ENCODE data around the gene USP24.

Gene USP24

DNA sequence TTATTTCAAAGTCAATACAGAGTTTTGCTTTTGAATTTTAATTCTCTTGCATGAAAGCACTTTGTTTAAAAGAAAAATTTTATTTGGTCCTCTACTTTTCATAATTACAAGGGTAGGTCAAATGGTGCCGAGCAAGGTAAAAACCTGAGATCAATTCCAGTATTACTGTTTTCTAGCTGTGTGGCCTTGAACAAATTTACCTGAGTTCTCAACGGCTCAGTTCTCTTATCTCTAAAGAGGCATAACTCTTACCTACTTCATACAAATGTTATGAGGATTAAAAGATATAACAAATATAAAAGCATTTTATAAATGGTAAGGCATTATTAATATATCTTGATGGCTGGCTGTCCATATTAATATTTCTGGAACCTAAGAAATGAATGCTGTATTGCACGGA, 42.5 kb downstream of the USP24 start:
- H3K4me3 ChIP-seq (ENCODE audit: low read depth, low read length): no peak overlapping the region
- no peak for DNase-seq (ENCODE audit: low read depth)
- TF ChIP-seq, protein P1, sequence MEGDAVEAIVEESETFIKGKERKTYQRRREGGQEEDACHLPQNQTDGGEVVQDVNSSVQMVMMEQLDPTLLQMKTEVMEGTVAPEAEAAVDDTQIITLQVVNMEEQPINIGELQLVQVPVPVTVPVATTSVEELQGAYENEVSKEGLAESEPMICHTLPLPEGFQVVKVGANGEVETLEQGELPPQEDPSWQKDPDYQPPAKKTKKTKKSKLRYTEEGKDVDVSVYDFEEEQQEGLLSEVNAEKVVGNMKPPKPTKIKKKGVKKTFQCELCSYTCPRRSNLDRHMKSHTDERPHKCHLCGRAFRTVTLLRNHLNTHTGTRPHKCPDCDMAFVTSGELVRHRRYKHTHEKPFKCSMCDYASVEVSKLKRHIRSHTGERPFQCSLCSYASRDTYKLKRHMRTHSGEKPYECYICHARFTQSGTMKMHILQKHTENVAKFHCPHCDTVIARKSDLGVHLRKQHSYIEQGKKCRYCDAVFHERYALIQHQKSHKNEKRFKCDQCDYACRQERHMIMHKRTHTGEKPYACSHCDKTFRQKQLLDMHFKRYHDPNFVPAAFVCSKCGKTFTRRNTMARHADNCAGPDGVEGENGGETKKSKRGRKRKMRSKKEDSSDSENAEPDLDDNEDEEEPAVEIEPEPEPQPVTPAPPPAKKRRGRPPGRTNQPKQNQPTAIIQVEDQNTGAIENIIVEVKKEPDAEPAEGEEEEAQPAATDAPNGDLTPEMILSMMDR (conservative IDR thresholded peaks at IDR 0.05; ENCODE audit: low read depth, low read length): no peak

DNA sequence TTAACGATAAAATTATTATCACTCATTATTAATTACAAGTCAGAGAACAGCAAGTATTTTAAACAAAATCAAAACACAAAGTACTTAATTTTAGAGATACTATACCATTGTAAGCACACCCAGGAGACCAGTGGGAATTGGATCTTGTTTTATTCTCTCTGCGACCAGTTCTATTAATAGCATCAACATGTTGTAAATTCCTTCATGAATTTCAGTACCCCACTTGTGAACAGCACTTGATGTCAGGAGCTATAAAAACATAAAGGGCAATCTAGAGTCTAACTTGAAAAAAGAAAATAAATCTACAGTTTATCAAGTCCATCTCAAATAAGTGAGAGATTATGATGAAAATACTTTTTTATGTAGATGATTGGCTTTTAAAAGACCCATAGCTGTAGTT, 42.9 kb downstream of the USP24 start:
- H3K4me3 ChIP-seq (ENCODE audit: low read depth, low read length): no peak overlapping the region
- DNase-seq (ENCODE audit: low read depth): no peak
- TF ChIP-seq, protein P1 (conservative IDR thresholded peaks at IDR 0.05; ENCODE audit: low read depth, low read length): no peak

DNA sequence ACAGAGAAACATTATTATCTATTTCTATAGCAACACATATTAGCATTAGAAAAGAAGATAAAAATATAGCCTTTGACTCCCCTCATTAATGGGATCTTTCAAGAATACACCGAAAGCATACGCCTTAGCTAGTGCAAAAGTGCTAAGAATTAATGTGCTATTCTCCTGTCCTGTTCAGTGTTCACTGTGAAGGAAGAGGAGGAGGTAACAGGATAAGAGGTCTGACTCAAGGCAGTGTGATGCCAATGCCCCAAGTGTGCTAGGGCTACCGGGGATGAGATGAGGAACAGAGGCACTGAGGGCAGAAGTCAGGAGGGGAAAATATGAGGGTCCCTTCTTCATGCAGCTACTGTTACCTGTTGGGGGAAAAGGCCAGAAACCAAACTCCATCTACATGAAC, 43.5 kb downstream of the USP24 start:
- TF ChIP-seq, protein P1 (conservative IDR thresholded peaks at IDR 0.05; ENCODE audit: low read depth, low read length): no peak

DNA sequence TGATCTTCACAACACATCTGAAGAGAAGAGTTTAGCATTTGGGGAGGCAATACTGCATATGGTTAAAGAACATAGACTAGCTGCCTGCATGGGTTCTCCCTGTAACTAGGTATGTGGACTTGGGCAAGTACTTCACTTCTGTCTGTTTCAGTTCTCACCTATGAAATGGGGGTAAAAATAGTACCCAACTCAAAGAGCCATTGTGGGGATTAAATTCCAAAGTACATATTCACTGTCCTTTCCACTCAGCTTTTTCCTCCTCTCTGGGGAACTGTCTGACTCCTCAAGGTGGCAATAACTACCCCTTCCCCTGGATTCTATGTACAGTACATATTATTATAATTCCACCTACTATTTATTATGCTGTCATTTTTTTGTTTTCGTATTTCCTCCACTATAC, 44.7 kb downstream of the USP24 start:
- H3K4me3 ChIP-seq (ENCODE audit: low read depth, low read length): no peak overlapping the region
- TF ChIP-seq, protein P1 (conservative IDR thresholded peaks at IDR 0.05; ENCODE audit: low read depth, low read length): no peak
- DNase-seq (ENCODE audit: low read depth): no peak

More for the DNA sequence above, 43.5 kb downstream of the USP24 start:
- no peak for DNase-seq (ENCODE audit: low read depth)
- no peak overlapping the region for H3K4me3 ChIP-seq (ENCODE audit: low read depth, low read length)

DNA sequence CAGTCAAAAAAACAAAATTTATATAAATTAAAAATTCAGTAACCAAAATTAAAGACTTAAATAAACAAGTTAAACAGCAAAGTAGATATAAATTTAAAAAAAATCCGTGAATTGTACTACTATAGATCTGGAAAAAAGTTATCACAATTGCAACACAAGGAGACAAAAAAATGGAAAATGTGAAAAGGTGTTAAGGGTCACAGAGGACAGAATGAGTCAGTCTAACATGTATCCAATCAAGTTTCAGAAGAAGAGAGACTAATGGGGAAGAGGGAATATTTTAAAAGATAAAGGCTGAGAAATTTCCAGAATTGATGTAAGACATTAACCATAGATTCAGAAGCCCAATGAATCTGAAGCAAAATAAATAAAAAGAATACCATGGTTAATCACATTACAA, 46.0 kb downstream of the USP24 start:
- no peak overlapping the region for H3K4me3 ChIP-seq (ENCODE audit: low read depth, low read length)
- TF ChIP-seq, protein P1 (conservative IDR thresholded peaks at IDR 0.05; ENCODE audit: low read depth, low read length): no peak
- no peak for DNase-seq (ENCODE audit: low read depth)

DNA sequence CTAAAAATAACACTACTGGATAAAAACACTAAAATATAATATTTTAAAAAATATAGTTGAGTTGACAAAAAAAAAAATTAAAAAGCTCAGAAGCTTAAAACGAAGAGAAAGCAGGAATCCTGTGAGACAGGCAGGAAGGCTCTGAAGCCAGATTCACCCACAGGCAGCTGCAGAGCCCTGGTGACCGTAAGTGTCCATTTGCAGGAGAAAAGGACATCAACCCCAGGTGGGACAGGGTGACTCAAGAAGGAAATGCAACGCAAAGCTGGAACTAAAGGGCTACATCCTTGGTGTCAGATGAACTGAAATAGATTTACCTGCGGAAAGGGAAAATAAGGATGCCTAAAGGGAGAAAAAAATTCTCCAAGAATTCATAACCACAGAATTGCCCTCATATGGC, 46.8 kb downstream of the USP24 start:
- H3K4me3 ChIP-seq (ENCODE audit: low read depth, low read length): no peak overlapping the region
- DNase-seq (ENCODE audit: low read depth): no peak
- TF ChIP-seq, protein P1 (conservative IDR thresholded peaks at IDR 0.05; ENCODE audit: low read depth, low read length): no peak

DNA sequence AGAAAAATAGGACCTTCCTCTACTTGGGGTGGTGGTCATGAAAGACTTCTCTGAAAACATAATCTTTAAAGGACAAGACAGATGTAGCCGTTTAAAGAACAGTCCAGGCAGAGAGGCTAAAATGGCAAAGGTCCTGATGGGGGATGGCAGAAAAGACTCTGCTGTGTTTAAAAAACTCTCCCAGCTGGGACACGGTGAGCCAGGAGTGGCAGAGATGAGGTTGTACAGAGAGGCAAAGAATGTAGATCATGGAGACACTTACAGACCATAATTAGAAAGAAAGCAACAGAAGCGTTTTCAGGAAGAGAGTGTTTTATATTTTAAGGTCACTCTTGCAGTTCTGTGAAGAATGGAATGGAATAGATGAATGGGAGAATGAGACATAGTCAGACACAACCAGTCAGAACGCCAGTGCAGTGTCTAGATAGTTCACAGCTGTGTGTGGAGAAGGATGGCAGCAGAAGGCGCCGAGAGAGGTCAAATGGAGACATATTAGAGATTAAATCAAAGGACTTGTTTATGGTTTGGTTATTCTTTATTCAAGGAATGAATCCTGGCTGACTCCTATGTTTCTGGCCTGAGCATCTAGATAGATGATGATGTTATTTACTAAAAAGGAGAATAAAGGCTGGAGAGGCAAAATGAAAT, 47.8 kb downstream of the USP24 start:
- TF ChIP-seq, protein P1 (conservative IDR thresholded peaks at IDR 0.05; ENCODE audit: low read depth, low read length): no peak
- no peak overlapping the region for H3K4me3 ChIP-seq (ENCODE audit: low read depth, low read length)
- DNase-seq (ENCODE audit: low read depth): no peak
